HG03558 (cell line): ENCODE measurements around the gene DNER.
"Not testable (repeated sequence)": the region's sequence is repeated elsewhere in the genome, so short reads cannot be mapped to it uniquely, and the experiment has no call there.

Experiments
- ATAC-seq: cut with Tn5 transposase; IDR thresholded peaks from one replicate; pipeline ENCODE4 v1.9.1; 2021; ENCODE audit warnings: moderate number of reproducible peaks; ENCODE audit not compliant: unreplicated experiment; ENCODE audit errors: extremely low read depth

The DNER gene

GRCh38 chr2:229370509-229370908 is 343.8 kb downstream of the DNER start:
- no peak for ATAC-seq

GRCh38 chr2:229363185-229363814 is 351.1 kb downstream of the DNER start:
- ATAC-seq, result no peak

DNA sequence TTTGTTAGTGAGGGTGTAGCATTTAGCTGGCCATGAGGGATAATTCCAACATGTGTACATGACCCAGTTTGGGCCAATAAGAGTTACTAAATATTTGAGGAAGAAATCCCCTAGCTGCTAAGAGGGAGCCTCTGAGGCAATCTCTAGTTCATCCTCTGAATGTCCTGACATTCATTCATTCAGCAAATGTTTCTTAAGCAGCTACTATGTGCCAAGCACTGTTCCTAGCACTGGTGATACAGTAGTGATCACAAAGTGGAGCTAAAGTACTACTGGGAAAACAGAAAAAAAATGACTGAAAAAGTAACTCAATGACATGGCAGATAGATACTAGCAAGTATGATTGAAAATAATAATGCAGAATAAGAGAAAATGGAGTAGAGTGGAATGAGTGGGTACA is 363.5 kb downstream of the DNER start:
- no peak for ATAC-seq

DNA sequence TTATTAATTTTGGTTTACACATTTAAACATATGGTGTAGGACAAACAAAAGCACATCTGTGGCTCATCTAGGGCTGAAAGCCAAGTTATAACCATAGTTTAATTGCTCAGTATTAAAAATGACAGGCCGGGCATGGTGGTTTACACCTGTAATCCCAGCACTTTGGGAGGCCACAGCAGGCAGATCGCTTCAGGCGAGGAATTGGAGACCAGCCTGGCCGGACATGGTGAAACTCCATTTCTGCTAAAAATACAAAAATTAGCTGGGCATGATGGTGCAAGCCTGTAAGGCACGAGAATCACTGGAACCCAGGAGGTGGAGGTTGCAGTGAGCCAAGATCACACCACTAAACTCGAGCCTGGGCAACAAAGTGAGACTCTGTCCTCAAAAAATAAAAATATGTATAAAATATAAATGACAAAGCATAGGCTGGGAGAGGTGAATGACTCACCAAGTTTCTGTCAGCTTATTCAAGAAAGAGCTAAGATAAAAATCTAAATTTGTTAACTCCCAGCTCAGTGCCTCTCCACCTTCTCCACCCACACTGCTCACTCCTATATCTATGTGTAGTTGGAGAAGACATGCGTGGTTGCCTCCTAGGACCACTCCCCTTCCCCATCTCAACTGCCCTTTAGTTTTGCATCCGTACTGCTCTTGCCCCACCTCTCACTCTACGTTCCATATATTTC is 364.1 kb downstream of the DNER start:
- ATAC-seq, result no peak

DNA sequence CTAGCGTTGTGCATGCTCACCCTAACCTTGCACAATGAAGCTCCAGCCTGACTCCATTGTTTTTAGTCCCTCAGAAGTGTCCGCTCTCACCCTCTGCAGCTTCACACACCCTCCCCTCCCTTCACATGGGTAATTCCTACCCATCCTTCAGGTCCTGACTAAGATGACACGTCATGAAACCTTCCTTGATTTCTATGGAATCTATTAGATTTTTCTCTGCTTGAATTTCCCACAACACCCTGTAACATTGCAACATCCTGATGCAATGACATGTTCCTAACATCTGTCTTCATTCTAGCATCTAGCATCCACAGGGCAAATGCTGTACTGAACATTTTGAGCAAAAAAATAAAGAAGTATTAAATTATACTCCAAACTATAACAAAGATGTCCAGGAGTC is 366.2 kb downstream of the DNER start:
- ATAC-seq, result no peak

GRCh38 chr2:229346816-229347540 is 367.4 kb downstream of the DNER start:
- no peak for ATAC-seq

DNA sequence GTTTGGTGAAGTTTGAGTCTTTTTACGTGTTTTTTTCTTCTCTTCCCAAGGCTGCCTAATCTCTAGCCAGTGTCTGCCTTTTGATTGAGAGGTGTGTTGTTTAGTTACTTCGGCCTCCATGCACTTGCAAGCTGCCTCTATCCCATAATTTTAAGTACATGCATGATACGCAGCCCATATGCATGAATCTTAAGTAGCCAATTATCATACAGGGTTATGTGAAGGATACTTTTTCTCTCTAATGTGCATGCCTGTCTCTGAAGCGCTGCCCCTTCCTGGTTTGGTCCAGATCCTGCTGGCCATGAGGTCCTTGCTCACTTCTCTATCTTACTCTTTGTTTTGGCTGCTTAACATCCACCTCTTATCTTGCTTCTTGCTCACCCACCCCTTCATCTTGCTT is 369.4 kb downstream of the DNER start:
- ATAC-seq, result no peak

GRCh38 chr2:229344151-229344551 is 370.2 kb downstream of the DNER start:
- no peak for ATAC-seq

DNA sequence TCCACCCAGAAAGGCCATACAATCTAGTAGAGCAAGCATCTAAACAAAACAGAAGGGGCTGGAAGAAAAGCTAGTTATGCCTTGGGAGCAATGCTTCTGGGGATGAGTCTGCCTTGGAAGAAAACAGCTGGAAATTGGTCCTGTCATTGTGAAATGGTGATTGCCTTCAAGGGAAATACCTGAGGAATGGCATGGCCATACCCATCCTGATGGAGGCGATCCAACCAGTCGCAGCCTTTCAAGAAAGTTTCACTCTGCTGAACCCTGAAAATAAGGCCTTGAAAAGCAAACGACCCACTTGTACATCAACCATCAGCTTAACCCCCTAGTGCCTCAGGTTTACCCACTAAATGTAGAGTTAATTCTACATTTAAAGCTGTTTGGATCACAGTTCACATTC is 370.7 kb downstream of the DNER start:
- ATAC-seq, result no peak

DNA sequence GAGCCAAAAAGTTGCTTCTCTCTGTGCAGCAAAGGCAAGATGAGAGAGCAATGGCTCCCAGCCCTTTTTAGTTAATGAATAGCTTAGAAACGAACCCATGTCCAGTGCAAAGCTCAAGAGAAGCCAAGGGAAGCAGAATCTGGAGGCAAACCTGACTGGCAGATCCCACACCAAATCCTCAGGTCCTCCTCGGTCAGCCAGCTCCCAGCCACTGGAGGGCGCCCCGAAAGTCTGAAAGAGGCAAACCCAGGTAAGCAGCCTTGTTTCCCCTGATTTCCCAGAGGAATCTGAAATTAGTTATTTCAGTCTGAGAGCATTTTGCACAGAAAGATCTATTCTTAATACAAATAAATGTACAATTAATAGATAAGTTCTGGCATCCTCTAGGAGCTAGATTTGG is 372.0 kb downstream of the DNER start:
- ATAC-seq, result no peak

- no peak for ATAC-seq
These were observed 374.1 kb downstream of the DNER start for GRCh38 chr2:229340086-229340760.

- no peak for ATAC-seq
These were observed 374.7 kb downstream of the DNER start for GRCh38 chr2:229339618-229340017.

- ATAC-seq, result not testable (repeated sequence)
These were observed 375.2 kb downstream of the DNER start for GRCh38 chr2:229339171-229339570.

DNA sequence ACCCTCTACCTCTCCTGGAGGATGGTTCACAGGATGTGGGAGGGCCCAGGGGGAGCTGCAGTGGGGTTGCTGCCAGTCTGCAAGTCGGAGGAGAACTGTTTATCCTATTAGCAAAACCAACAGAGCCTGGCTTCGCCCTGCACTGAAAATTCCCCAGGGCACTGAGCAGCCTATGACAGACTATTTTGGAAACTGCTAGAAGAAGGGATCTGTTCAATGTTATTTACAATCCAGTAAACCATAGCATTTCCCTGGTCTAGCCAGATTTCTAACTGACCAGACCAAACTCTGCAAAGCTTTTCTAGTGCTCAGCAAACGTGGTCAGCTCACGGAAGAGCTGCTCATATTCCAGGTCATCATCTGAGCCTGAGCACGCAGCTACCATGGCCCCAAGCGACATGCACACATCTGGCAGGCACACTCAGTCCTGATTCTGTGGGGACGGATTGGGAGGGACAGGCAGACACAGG is 378.4 kb downstream of the DNER start:
- no peak for ATAC-seq

DNA sequence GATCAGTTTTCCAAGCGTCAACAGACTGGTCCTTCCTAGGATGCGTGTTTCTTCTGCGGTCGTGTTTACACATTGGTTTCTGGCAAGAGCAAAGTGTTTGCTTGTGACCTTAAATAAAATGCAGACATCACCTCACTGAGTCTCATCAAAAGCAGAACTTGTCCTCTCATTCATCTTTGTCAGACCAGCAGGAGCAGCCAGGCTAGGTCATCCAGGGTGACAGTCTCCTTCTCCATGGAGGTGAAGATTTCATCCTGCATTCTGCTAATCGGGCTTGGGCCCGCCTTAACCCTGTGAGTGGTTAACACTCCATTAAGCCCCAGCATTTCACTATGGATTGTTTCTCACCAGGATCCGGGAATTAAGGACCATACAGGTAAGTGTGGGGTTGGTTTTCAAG is 379.0 kb downstream of the DNER start:
- no peak for ATAC-seq

DNA sequence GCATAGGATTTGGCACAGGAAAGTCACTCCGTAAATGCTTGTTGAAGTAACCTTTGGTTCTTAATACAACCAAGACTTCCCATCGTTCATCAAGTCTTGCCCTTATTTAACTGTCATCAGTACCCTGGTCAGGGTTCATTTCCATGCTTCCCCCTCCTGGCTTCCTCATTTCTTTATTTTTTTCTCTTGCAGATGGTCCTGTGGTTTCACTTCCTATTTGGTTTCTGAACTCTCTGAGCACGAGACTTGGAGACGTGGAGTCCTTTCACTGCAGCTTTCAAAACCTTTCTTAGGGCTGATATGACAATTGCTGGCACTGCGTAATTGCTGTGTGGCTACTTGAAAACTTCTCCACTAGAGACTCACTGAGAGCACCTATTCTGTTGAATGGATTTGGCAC is 383.4 kb downstream of the DNER start:
- no peak for ATAC-seq

GRCh38 chr2:229319558-229319957 is 394.8 kb downstream of the DNER start:
- ATAC-seq, result no peak

DNA sequence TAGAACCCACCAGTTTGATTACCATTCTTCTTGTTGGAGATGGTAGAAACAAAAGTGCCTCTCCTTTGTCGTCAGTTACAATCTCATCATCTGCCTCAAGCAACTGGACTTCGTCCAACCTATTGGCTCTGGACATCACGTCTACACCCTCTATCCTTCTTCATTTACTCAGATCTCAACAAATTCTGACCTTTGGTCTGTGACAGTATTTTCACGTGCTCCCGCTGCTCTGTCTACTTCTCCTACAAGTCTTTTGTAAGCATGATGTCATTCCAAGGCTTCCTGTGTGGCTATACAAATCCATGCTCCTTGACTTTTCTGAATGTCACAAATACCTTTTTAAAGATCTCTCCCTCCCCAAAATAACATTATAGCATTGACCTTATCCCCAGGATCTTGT is 400.2 kb downstream of the DNER start:
- ATAC-seq, result no peak

GRCh38 chr2:229313591-229313990 is 400.8 kb downstream of the DNER start:
- no peak for ATAC-seq
